CD4-positive, CD25-positive, alpha-beta regulatory T cell (primary cell): ENCODE data around the gene ARL6IP4. TPM values are rescaled to one million over a fixed set of nuclear protein-coding genes. Genes with fewer than 3 reads are reported as not detected.

ENCODE experiments used
- ATAC-seq, 2 donors: fragments of 150-1000 bp; cut with Tn5 transposase; one replicate each; pipeline ENCODE4 v1.10.0; 2021; ENCODE audit warnings: low read depth in 2 of 2, moderate number of reproducible peaks in 2 of 2, moderate library complexity in 1 of 2
- DNase-seq, 3 donors: peaks; one replicate each; pipeline versions ENCODE4 v3.0.0 to v3.0.0-alpha.2; 2012 to 2022; ENCODE audit warnings: mixed read lengths in 1 of 3
- H3K27ac ChIP-seq: one replicate; pipeline ENCODE4 v1.7.0; 2013; ENCODE audit warnings: mild to moderate bottlenecking, low read length; ENCODE audit not compliant: insufficient read depth, poor library complexity, severe bottlenecking
- H3K27me3 ChIP-seq: one replicate; pipeline ENCODE4 v1.7.0; 2013; ENCODE audit warnings: low read length; ENCODE audit not compliant: control insufficient read depth, insufficient read depth
- H3K36me3 ChIP-seq: one replicate; pipeline ENCODE4 v1.7.0; 2013; ENCODE audit warnings: mild to moderate bottlenecking, low read length, moderate library complexity; ENCODE audit not compliant: control insufficient read depth, insufficient read depth
- H3K4me1 ChIP-seq: 2 replicates; pipeline ENCODE4 v1.7.0; 2013; ENCODE audit warnings: mild to moderate bottlenecking, low read length; ENCODE audit not compliant: insufficient read depth, control insufficient read depth, poor library complexity, severe bottlenecking
- H3K4me3 ChIP-seq: one replicate; pipeline ENCODE4 v1.7.0; 2013; ENCODE audit warnings: low read depth, mild to moderate bottlenecking, low read length, moderate library complexity
- H3K9me3 ChIP-seq, 2 experiments: 1 replicate in 1 of 2; 2 replicates in 1 of 2; pipeline ENCODE4 v1.7.0; 2013; ENCODE audit warnings: low read length in 2 of 2, mild to moderate bottlenecking in 1 of 2, moderate library complexity in 1 of 2; ENCODE audit not compliant: control insufficient read depth in 2 of 2
- H3K27ac Mint-ChIP-seq, 3 donors: one replicate each; pipeline ENCODE4 v1.8.0; 2020 to 2022; ENCODE audit warnings: mild to moderate bottlenecking in 3 of 3, mixed read lengths in 3 of 3, moderate library complexity in 2 of 3
- H3K27me3 Mint-ChIP-seq: one replicate; pipeline ENCODE4 v1.8.0; 2022; ENCODE audit warnings: mild to moderate bottlenecking, mixed read lengths
- H3K36me3 Mint-ChIP-seq: one replicate; pipeline ENCODE4 v1.8.0; 2020; ENCODE audit warnings: mixed read lengths
- H3K4me1 Mint-ChIP-seq, 4 donors: one replicate each; pipeline ENCODE4 v1.8.0; 2020 to 2022; ENCODE audit warnings: mixed read lengths in 4 of 4, mild to moderate bottlenecking in 1 of 4
- H3K4me3 Mint-ChIP-seq, 4 donors: one replicate each; pipeline ENCODE4 v1.8.0; 2020 to 2022; ENCODE audit warnings: mild to moderate bottlenecking in 4 of 4, mixed read lengths in 4 of 4, moderate library complexity in 3 of 4
- H3K9me3 Mint-ChIP-seq, 7 donors: one replicate each; pipeline ENCODE4 v1.8.0; 2020 to 2022; ENCODE audit warnings: mixed read lengths in 7 of 7, mild to moderate bottlenecking in 3 of 7, moderate library complexity in 2 of 7
- polyA plus RNA-seq, 4 donors: library from polyadenylated mRNA; unstranded; fragments of 300-500 nt; fragmentation: Illumina TruSeq; gene quantifications; one replicate each; pipeline ENCODE4 v1.2.3, GENCODE V29; 2021
- total RNA-seq: library from RNA; stranded (reverse); gene quantifications from one replicate; pipeline ENCODE4 v1.2.3, GENCODE V29; 2022

Gene ARL6IP4
- total and polyA plus RNA-seq, 5 donors from 2014 or later = 131 to 237 (median 218) TPM

DNA sequence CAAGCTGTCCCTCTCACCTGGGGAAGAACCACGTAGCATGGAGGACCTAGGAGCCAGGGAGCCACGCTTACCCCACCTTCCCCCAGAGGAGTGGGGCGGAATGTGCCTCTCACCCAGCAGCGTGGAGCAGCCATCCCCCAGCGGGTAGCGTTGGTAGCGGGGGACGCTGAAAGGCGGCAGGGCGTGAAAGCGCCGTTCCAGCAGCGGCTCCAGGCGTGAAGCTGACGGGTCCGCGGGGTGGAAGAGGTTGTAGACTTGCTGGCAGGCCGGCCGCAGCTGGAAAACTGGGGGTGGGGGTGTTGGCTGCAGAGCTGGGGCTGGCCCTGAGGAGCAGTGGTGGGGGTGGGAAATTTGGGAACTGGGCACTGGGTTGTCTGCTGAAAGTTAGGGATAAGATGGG is 11.9 kb downstream of the ARL6IP4 start:
- DNase-seq (no peak), ATAC-seq (no peak)
- no peaks in the 10 kb centered on the region for H3K27me3 Mint-ChIP-seq
- H3K27ac Mint-ChIP-seq = no peak overlapping the region
- H3K4me1 ChIP-seq = no peaks in the 10 kb centered on the region
- H3K4me3 Mint-ChIP-seq = no peak overlapping the region
- no peaks in the 10 kb centered on the region for H3K9me3 Mint-ChIP-seq
- H3K9me3 ChIP-seq = no peaks in the 10 kb centered on the region
- peaks cover 14% of the 10 kb centered on the region for H3K36me3 ChIP-seq
- no peaks in the 10 kb centered on the region for H3K27me3 ChIP-seq
- H3K4me1 Mint-ChIP-seq = no peaks in the 10 kb centered on the region
- peaks cover 3% of the 10 kb centered on the region for H3K36me3 Mint-ChIP-seq
- no peak overlapping the region for H3K27ac ChIP-seq
- no peak overlapping the region for H3K4me3 ChIP-seq

DNA sequence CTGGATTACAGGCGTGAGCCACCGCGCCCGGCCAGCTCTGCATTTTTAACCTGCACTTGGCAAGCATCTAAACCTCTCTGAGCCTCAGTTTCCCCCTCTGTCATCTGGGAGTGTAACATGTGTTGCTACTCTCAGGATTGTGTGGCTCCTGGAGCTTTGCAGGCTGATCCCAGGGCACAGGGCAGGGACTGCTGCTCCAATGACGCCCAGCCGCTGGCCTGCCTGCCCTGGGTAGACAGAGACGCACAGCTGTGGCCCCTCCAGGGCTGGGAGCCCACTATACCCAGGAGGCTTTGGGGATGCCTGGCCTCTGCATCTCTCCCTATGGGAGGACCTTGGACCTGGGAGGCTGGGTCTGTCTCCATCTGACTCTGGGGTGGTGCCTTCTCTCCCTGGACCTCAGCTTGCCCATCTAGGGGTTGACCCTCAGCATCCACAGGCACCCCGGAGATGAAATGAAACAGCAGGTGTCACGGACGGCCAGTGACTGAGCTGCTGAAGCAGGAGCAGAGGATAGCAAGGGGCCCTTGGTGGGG is 13.7 kb downstream of the ARL6IP4 start:
- Mint-ChIP-seq H3K27ac (no peak overlapping the region), H3K36me3 (peaks cover 3% of the 10 kb centered on the region), H3K9me3 (no peaks in the 10 kb centered on the region), H3K27me3 (no peaks in the 10 kb centered on the region), H3K4me3 (no peak overlapping the region), H3K4me1 (no peaks in the 10 kb centered on the region)
- Histone ChIP-seq H3K4me3 (no peak overlapping the region), H3K27ac (no peak overlapping the region), H3K9me3 (no peaks in the 10 kb centered on the region), H3K27me3 (no peaks in the 10 kb centered on the region), H3K36me3 (peaks cover 12% of the 10 kb centered on the region), H3K4me1 (no peaks in the 10 kb centered on the region)
- ATAC-seq = no peak
- no peak for DNase-seq

DNA sequence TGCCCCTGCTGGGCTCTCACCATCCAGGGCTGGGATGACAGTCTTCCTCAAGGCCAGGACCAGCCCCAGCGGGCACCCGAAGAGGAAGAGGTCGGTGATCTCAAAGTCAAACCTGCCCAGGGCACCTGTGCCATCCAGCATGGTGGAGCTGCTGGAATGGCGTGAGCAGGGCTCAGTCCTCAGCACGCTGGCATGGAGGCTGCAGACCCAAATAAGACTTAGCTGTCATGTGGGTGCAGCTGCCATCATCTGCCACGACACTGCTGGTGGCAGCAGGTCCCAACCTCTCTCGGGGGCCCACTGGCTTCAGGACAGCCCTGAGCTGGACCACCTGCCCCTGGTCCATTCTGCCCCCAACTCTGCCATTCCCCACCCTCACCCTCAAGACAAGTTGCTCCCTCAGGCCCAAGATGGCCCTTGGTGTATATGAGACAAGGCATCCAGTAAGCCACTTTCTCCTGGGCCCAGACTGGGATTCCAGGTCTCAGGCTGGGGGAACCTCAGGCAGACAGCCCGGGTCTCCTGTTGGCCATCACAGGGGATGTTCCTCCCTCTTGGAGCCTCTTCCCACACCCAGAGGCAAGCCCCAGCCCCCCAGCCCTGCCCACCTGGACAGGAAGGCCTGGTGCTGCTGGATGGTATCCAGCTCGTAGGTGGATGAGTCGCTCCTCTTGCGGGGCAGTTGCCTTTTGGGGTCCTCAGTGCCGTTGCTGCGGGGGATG is 14.5 kb downstream of the ARL6IP4 start:
- peaks cover 15% of the 10 kb centered on the region for H3K36me3 ChIP-seq
- no peak overlapping the region for H3K4me3 Mint-ChIP-seq
- H3K9me3 ChIP-seq = no peaks in the 10 kb centered on the region

DNA sequence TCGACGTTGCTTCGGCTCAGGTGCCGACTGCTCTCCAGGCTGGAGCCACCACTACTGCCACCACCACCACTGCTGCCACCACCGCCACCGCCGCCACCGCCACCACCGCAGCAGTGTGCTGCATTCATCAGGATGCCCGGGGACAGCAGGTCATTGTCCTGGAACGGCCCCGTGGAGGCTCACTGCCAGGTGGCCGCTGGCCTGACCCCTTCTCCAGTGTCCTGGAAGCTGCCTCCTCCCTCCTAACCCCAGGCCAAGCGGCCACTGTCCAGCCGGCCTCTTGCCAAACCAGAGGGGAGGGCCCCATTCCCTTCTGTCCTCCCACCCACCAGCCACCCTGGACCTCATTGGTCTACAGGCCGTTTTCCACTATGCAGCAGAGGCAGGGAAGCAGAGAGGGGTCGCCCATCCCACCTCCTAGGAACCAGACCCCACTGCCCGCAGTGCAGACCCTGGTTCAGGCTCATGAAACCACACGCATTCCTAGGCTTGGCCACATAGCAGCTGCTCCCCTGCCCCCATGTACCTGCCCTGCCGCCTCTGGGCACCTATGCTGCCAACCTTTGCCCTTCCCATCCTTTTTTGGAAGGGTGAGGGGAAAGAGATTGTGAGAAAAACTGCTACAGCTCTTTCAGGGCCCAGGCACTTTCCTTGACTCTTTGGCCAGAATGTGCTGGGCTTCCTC is 15.2 kb downstream of the ARL6IP4 start:
- Histone ChIP-seq H3K4me1 (no peaks in the 10 kb centered on the region), H3K27ac (no peak overlapping the region), H3K36me3 (peaks cover 19% of the 10 kb centered on the region), H3K4me3 (no peak overlapping the region), H3K9me3 (no peaks in the 10 kb centered on the region), H3K27me3 (no peaks in the 10 kb centered on the region)
- ATAC-seq (no peak), DNase-seq (no peak)
- peaks cover 6% of the 10 kb centered on the region for H3K36me3 Mint-ChIP-seq
- no peaks in the 10 kb centered on the region for H3K27me3 Mint-ChIP-seq
- H3K4me3 Mint-ChIP-seq = no peak overlapping the region
- H3K9me3 Mint-ChIP-seq = no peaks in the 10 kb centered on the region
- no peak overlapping the region for H3K27ac Mint-ChIP-seq
- H3K4me1 Mint-ChIP-seq = no peaks in the 10 kb centered on the region

More for the DNA sequence above, 14.5 kb downstream of the ARL6IP4 start:
- Mint-ChIP-seq H3K27ac (no peak overlapping the region), H3K9me3 (no peaks in the 10 kb centered on the region), H3K36me3 (peaks cover 3% of the 10 kb centered on the region), H3K27me3 (no peaks in the 10 kb centered on the region), H3K4me1 (no peaks in the 10 kb centered on the region)
- H3K27ac ChIP-seq = no peak overlapping the region
- H3K27me3 ChIP-seq = no peaks in the 10 kb centered on the region
- H3K4me1 ChIP-seq = no peaks in the 10 kb centered on the region
- DNase-seq = no peak
- H3K4me3 ChIP-seq = no peak overlapping the region
- ATAC-seq = no peak

DNA sequence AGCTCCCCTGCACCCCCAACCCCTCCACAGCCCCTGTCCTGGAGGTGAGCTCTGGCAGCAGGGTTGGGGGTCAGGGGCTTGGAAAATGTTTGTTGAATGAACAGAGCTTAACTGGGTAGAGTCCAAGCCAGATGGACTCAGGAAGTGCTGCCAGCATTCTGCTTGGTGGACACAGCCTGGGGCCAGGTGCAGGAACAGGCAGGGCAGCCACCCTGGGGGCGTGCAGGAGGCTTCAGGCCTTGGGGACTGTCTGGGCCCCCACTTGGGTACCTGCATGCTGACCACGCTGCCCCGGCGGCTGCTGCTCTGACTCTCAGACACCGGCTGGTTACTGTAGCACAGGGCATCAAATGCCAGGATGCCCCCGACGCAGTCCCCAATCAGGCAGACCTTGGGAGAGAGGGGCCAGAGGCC is 15.7 kb downstream of the ARL6IP4 start:
- peaks cover 19% of the 10 kb centered on the region for H3K36me3 ChIP-seq
- Mint-ChIP-seq H3K4me1 (no peaks in the 10 kb centered on the region), H3K27me3 (no peaks in the 10 kb centered on the region), H3K36me3 (peaks cover 9% of the 10 kb centered on the region), H3K9me3 (no peaks in the 10 kb centered on the region), H3K4me3 (no peak overlapping the region), H3K27ac (no peak overlapping the region)
- no peaks in the 10 kb centered on the region for H3K27me3 ChIP-seq
- H3K4me3 ChIP-seq = no peak overlapping the region
- no peak for DNase-seq
- no peak for ATAC-seq
- no peak overlapping the region for H3K27ac ChIP-seq
- H3K9me3 ChIP-seq = no peaks in the 10 kb centered on the region
- no peaks in the 10 kb centered on the region for H3K4me1 ChIP-seq

DNA sequence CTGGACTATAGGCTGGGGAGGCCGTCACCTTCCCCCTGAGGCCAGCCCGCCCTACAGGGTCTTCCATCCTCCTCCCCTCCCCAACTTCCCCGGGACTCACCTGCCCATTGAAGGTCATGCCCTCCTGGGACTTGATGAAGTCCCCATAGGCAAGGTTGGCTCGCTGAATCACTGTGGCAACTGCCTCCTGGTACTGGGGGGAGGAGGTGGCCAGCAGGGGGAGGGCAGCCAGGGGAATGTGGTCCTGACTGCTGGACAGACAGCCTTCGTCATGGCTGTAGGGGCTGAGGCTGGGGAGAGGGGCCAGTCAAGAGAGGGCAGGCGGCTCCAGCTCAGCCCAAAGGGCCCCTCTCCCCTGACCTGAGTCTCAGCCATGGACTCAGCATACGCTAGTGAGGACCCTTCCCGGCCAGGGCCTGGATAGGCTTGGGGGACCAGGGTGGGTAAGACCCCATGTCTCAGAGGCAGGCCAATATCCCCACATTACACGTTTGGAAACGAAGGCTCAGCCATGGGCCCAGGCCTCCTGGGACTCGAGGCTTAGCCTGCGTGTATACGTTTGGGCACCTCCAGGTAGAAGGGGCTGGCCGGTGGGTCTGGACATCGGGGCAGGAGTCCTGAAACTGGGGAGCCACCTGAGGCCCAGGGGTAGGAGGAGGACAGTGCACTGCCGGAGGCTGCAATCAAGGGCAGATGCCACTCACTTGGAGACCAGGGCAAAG is 16.3 kb downstream of the ARL6IP4 start:
- no peaks in the 10 kb centered on the region for H3K9me3 ChIP-seq

DNA sequence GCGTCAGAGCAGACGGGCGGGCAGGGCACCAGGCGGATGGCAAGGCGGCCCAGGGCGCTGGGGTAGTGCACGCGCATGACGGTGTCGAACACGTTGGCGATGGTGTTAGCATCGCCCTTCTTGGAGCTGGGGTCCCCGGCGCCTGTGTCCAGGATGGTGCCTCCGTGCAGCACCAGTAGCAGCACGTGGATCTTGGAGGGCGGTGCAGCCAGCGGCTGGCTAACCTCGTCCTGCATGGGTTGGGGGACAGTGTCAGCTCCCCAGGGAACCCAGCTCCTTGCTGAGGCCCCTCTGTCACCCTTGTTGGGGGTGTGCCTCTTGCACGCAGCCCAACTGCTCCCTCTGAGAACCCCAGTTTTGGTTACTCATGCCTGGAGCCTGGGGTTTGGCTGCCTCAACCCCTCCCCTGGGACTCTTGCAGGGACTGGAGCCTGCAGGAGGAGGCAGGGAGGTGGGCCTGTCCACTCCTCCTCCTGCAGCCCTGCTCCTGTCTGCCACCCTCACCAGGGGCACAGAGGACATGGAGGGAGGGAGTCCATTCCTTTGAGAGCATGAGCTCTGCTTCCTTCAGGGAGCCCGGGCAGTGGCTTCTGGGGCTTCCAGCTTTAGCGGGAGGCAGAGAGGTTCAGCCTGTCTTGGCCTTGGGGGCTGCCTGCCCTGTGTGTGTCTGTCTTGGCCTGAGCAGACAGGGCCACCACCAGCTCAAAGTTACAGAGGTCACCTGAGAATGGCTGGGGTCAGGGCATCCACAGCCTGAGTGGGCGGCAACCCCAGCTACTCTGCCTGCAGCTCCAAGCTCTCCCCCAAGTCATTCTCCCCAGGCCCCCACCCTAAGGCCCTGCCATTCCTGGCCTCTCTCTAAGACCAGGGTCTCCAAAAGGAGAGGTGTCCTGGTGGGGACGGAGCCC is 17.1 kb downstream of the ARL6IP4 start:
- Histone ChIP-seq H3K4me3 (no peak overlapping the region), H3K4me1 (no peaks in the 10 kb centered on the region), H3K36me3 (peaks cover 19% of the 10 kb centered on the region), H3K27ac (no peak overlapping the region), H3K9me3 (no peaks in the 10 kb centered on the region), H3K27me3 (no peaks in the 10 kb centered on the region)
- DNase-seq (no peak), ATAC-seq (no peak)
- Mint-ChIP-seq H3K27me3 (no peaks in the 10 kb centered on the region), H3K27ac (peak overlapping the region in 1 of 3 donors; percentile 31), H3K9me3 (no peaks in the 10 kb centered on the region), H3K36me3 (peaks cover 12% of the 10 kb centered on the region), H3K4me1 (no peaks in the 10 kb centered on the region), H3K4me3 (no peak overlapping the region)

More for the DNA sequence above, 16.3 kb downstream of the ARL6IP4 start:
- Histone ChIP-seq H3K4me1 (no peaks in the 10 kb centered on the region), H3K27ac (no peak overlapping the region), H3K36me3 (peaks cover 19% of the 10 kb centered on the region), H3K27me3 (no peaks in the 10 kb centered on the region), H3K4me3 (no peak overlapping the region)
- DNase-seq (no peak), ATAC-seq (no peak)
- Mint-ChIP-seq H3K27me3 (no peaks in the 10 kb centered on the region), H3K4me3 (no peak overlapping the region), H3K4me1 (no peaks in the 10 kb centered on the region), H3K9me3 (no peaks in the 10 kb centered on the region), H3K36me3 (peaks cover 12% of the 10 kb centered on the region), H3K27ac (no peak overlapping the region)
